ENCODE data around the gene PIMREG.

PIMREG gene

GRCh38 chr17:6454495-6455320 is 10.5 kb downstream of the PIMREG start:
- H3K27ac ChIP-seq (ENCODE audit: low read depth, low read length), result no peak overlapping the region

GRCh38 chr17:6455321-6455705 is 11.1 kb downstream of the PIMREG start:
- Histone ChIP-seq H3K4me3 (ENCODE audit: low read depth, low read length) (peak overlapping the region; percentile 13; the same call in 1 of the 2 replicates), H3K36me3 (ENCODE audit: insufficient read depth, low read length) (no peaks in the 10 kb centered on the region), H3K27ac (ENCODE audit: low read depth, low read length) (no peak overlapping the region), H3K27me3 (ENCODE audit: insufficient read depth, low read length) (peaks cover 8% of the 10 kb centered on the region), H3K4me1 (ENCODE audit: control insufficient read depth, insufficient read depth, low read length, unreplicated experiment) (peaks cover 21% of the 10 kb centered on the region), H3K79me2 (ENCODE audit: control insufficient read depth, insufficient read depth, low read length, unreplicated experiment) (no peaks in the 10 kb centered on the region), H2AFZ (ENCODE audit: low read length, unreplicated experiment) (no peak overlapping the region)

More at GRCh38 chr17:6454495-6455320, 10.5 kb downstream of the PIMREG start:
- Histone ChIP-seq H3K27me3 (ENCODE audit: insufficient read depth, low read length) (peaks cover 8% of the 10 kb centered on the region), H3K4me3 (ENCODE audit: low read depth, low read length) (peak overlapping the region; percentile 13; the same call in 1 of the 2 replicates), H3K79me2 (ENCODE audit: control insufficient read depth, insufficient read depth, low read length, unreplicated experiment) (no peaks in the 10 kb centered on the region), H3K4me1 (ENCODE audit: control insufficient read depth, insufficient read depth, low read length, unreplicated experiment) (peaks cover 21% of the 10 kb centered on the region), H2AFZ (ENCODE audit: low read length, unreplicated experiment) (no peak overlapping the region), H3K36me3 (ENCODE audit: insufficient read depth, low read length) (no peaks in the 10 kb centered on the region)

GRCh38 chr17:6456321-6456720 is 12.1 kb downstream of the PIMREG start:
- Histone ChIP-seq H3K79me2 (ENCODE audit: control insufficient read depth, insufficient read depth, low read length, unreplicated experiment) (no peaks in the 10 kb centered on the region), H3K4me3 (ENCODE audit: low read depth, low read length) (no peak overlapping the region), H3K27me3 (ENCODE audit: insufficient read depth, low read length) (peaks cover 8% of the 10 kb centered on the region), H3K36me3 (ENCODE audit: insufficient read depth, low read length) (no peaks in the 10 kb centered on the region), H2AFZ (ENCODE audit: low read length, unreplicated experiment) (no peak overlapping the region), H3K27ac (ENCODE audit: low read depth, low read length) (no peak overlapping the region), H3K4me1 (ENCODE audit: control insufficient read depth, insufficient read depth, low read length, unreplicated experiment) (peaks cover 21% of the 10 kb centered on the region)

GRCh38 chr17:6456914-6457687 is 12.8 kb downstream of the PIMREG start:
- H3K27me3 ChIP-seq (ENCODE audit: insufficient read depth, low read length), result peaks cover 8% of the 10 kb centered on the region
- no peak overlapping the region for H2AFZ ChIP-seq (ENCODE audit: low read length, unreplicated experiment)
- no peak overlapping the region for H3K27ac ChIP-seq (ENCODE audit: low read depth, low read length)
- no peaks in the 10 kb centered on the region for H3K79me2 ChIP-seq (ENCODE audit: control insufficient read depth, insufficient read depth, low read length, unreplicated experiment)
- H3K36me3 ChIP-seq (ENCODE audit: insufficient read depth, low read length), result no peaks in the 10 kb centered on the region
- H3K4me3 ChIP-seq (ENCODE audit: low read depth, low read length), result no peak overlapping the region
- peaks cover 21% of the 10 kb centered on the region for H3K4me1 ChIP-seq (ENCODE audit: control insufficient read depth, insufficient read depth, low read length, unreplicated experiment)

- H3K27ac ChIP-seq (ENCODE audit: low read depth, low read length), result no peak overlapping the region
- no peak overlapping the region for H3K4me3 ChIP-seq (ENCODE audit: low read depth, low read length)
- H2AFZ ChIP-seq (ENCODE audit: low read length, unreplicated experiment), result no peak overlapping the region
- peaks cover 8% of the 10 kb centered on the region for H3K27me3 ChIP-seq (ENCODE audit: insufficient read depth, low read length)
- no peaks in the 10 kb centered on the region for H3K79me2 ChIP-seq (ENCODE audit: control insufficient read depth, insufficient read depth, low read length, unreplicated experiment)
- no peaks in the 10 kb centered on the region for H3K36me3 ChIP-seq (ENCODE audit: insufficient read depth, low read length)
- peaks cover 21% of the 10 kb centered on the region for H3K4me1 ChIP-seq (ENCODE audit: control insufficient read depth, insufficient read depth, low read length, unreplicated experiment)
Measured at GRCh38 chr17:6457688-6458459, 13.6 kb downstream of the PIMREG start.

GRCh38 chr17:6458460-6458950 is 14.2 kb downstream of the PIMREG start:
- Histone ChIP-seq H3K27ac (ENCODE audit: low read depth, low read length) (no peak overlapping the region), H3K27me3 (ENCODE audit: insufficient read depth, low read length) (peaks cover 8% of the 10 kb centered on the region), H3K79me2 (ENCODE audit: control insufficient read depth, insufficient read depth, low read length, unreplicated experiment) (no peaks in the 10 kb centered on the region), H3K4me3 (ENCODE audit: low read depth, low read length) (no peak overlapping the region), H3K4me1 (ENCODE audit: control insufficient read depth, insufficient read depth, low read length, unreplicated experiment) (peaks cover 21% of the 10 kb centered on the region), H2AFZ (ENCODE audit: low read length, unreplicated experiment) (no peak overlapping the region), H3K36me3 (ENCODE audit: insufficient read depth, low read length) (no peaks in the 10 kb centered on the region)

- Histone ChIP-seq H2AFZ (ENCODE audit: low read length, unreplicated experiment) (no peak overlapping the region), H3K79me2 (ENCODE audit: control insufficient read depth, insufficient read depth, low read length, unreplicated experiment) (no peaks in the 10 kb centered on the region), H3K4me1 (ENCODE audit: control insufficient read depth, insufficient read depth, low read length, unreplicated experiment) (peaks cover 15% of the 10 kb centered on the region), H3K27me3 (ENCODE audit: insufficient read depth, low read length) (no peaks in the 10 kb centered on the region), H3K36me3 (ENCODE audit: insufficient read depth, low read length) (no peaks in the 10 kb centered on the region), H3K4me3 (ENCODE audit: low read depth, low read length) (no peak overlapping the region), H3K27ac (ENCODE audit: low read depth, low read length) (no peak overlapping the region)
Measured at GRCh38 chr17:6460531-6461161, 16.4 kb downstream of the PIMREG start.

- Histone ChIP-seq H2AFZ (ENCODE audit: low read length, unreplicated experiment) (no peak overlapping the region), H3K4me1 (ENCODE audit: control insufficient read depth, insufficient read depth, low read length, unreplicated experiment) (peaks cover 14% of the 10 kb centered on the region)
Measured at GRCh38 chr17:6461246-6461645, 17.0 kb downstream of the PIMREG start.

GRCh38 chr17:6461792-6462524 is 17.7 kb downstream of the PIMREG start:
- no peak overlapping the region for H3K4me3 ChIP-seq (ENCODE audit: low read depth, low read length)
- no peak overlapping the region for H2AFZ ChIP-seq (ENCODE audit: low read length, unreplicated experiment)
- H3K36me3 ChIP-seq (ENCODE audit: insufficient read depth, low read length), result no peaks in the 10 kb centered on the region
- H3K4me1 ChIP-seq (ENCODE audit: control insufficient read depth, insufficient read depth, low read length, unreplicated experiment), result peaks cover 7% of the 10 kb centered on the region
- no peaks in the 10 kb centered on the region for H3K27me3 ChIP-seq (ENCODE audit: insufficient read depth, low read length)
- H3K27ac ChIP-seq (ENCODE audit: low read depth, low read length), result no peak overlapping the region
- H3K79me2 ChIP-seq (ENCODE audit: control insufficient read depth, insufficient read depth, low read length, unreplicated experiment), result no peaks in the 10 kb centered on the region

More at GRCh38 chr17:6461246-6461645, 17.0 kb downstream of the PIMREG start:
- H3K27ac ChIP-seq (ENCODE audit: low read depth, low read length), result no peak overlapping the region
- no peak overlapping the region for H3K4me3 ChIP-seq (ENCODE audit: low read depth, low read length)
- H3K27me3 ChIP-seq (ENCODE audit: insufficient read depth, low read length), result no peaks in the 10 kb centered on the region
- no peaks in the 10 kb centered on the region for H3K36me3 ChIP-seq (ENCODE audit: insufficient read depth, low read length)
- H3K79me2 ChIP-seq (ENCODE audit: control insufficient read depth, insufficient read depth, low read length, unreplicated experiment), result no peaks in the 10 kb centered on the region

Measured in ACC112 (cell line).